Measurements from ENCODE around the gene NCOA7. TPM values are rescaled to one million over a fixed set of nuclear protein-coding genes. Genes with fewer than 3 reads are reported as not detected.

NCOA7 gene
- total and polyA plus RNA-seq, 10 of the 15 experiments (the other 5 are each of a cell fraction or from before 2014, with no cell fraction given): 18.9 to 50.3 (median 34.2) TPM

GRCh38 chr6:125743604-125744003 lies 47.2 kb upstream of the NCOA7 start:
- ChIA-PET RAD21 (ENCODE audit: unreplicated experiment) (no interaction called here), POLR2A (no interaction called here), CTCF (interaction anchor here (0.6 to 2.7 kb wide), 3 partner anchors 10 to 208 kb away, joined by 3 to 12 read pairs (median 8); no protein-coding TSS in a partner anchor), SMC1A (ENCODE audit: uncharacterized antibody, unreplicated experiment) (interaction anchor here (1.3 to 2.1 kb wide), 3 partner anchors 11 to 82 kb away, joined by 3 to 7 read pairs (median 4); no protein-coding TSS in a partner anchor)
- no TSS peak for BruUV-seq (replicated peaks)
- Histone ChIP-seq H3K4me1 (ENCODE audit: control insufficient read depth, insufficient read depth, low read length) (peaks cover 3% of the 10 kb centered on the region; the same call in 1 of the 2 replicates), H3K27me3 (replicated peaks in 1 of 2; ENCODE audit: control insufficient read depth in 2 of 2, insufficient read depth in 2 of 2, low read length in 1 of 2) (peaks cover 0 to 2% of the 10 kb centered on the region in 2 experiments; a peak in 2 of 4 replicates), H3K36me3 (ENCODE audit: control insufficient read depth in 2 of 2, insufficient read depth in 2 of 2, low read length in 1 of 2) (no peaks in the 10 kb centered on the region), H3K4me3 (no peak overlapping the region), H2AFZ (ENCODE audit: control insufficient read depth, low read depth, low read length) (no peak overlapping the region), H3K79me2 (ENCODE audit: control insufficient read depth, insufficient read depth, low read length) (no peaks in the 10 kb centered on the region), H4K20me1 (ENCODE audit: control insufficient read depth, insufficient read depth) (no peaks in the 10 kb centered on the region), H3K4me2 (ENCODE audit: control insufficient read depth, insufficient read depth) (no peak overlapping the region), H3K27ac (ENCODE audit: control insufficient read depth, insufficient read depth) (no peak overlapping the region), H3K9ac (ENCODE audit: control insufficient read depth, insufficient read depth, low read length) (no peak overlapping the region), H3K9me3 (replicated peaks; ENCODE audit: control insufficient read depth, insufficient read depth, low read length) (no peaks in the 10 kb centered on the region)
- in situ Hi-C loops (cut with MboI) (no loop called here), intact Hi-C loops (cut with micrococcal nuclease; ENCODE audit: unreplicated experiment) (no loop called here)
- no peak for TF ChIP-seq YY1 (IDR thresholded peaks at IDR 0.05; ENCODE audit: low read depth, low read length)
- no peak for TF ChIP-seq E4F1 (IDR thresholded peaks at IDR 0.05; ENCODE audit: borderline replicate concordance, partially characterized antibody)
- TF ChIP-seq IRF3 (IDR thresholded peaks at IDR 0.05): no peak
- no peak for TF ChIP-seq NFYA (IDR thresholded peaks at IDR 0.05; ENCODE audit: borderline replicate concordance, low read depth, low read length)
- TF ChIP-seq NBN (IDR thresholded peaks at IDR 0.05): no peak
- TF ChIP-seq CEBPZ (IDR thresholded peaks at IDR 0.05; ENCODE audit: low read depth, low read length): no peak
- TF ChIP-seq BHLHE40 (IDR thresholded peaks at IDR 0.05; ENCODE audit: borderline replicate concordance in 1 of 2, low read depth in 2 of 2, low read length in 1 of 2): no peak
- TF ChIP-seq EZH2 (IDR thresholded peaks at IDR 0.05; ENCODE audit: borderline replicate concordance, control insufficient read depth, low read depth, low read length): no peak
- TF ChIP-seq POLR2AphosphoS5 (IDR thresholded peaks at IDR 0.05; ENCODE audit: low read length): no peak
- TF ChIP-seq DPF2 (IDR thresholded peaks at IDR 0.05): no peak
- no peak for ATAC-seq
- FAIRE-seq: no peak
- DNase-seq (ENCODE audit: low read depth, low spot score): no peak
- 50% methylated on average over 2 of the region's 2 CpGs for WGBS (ENCODE audit: insufficient coverage, insufficient replicate concordance, low lambda C conversion rate, missing lambda C conversion rate)

Data from GM12878 (cell line).